Smooth muscle cell (in vitro differentiated cells): ENCODE results near the gene SPATA21. TPM values are rescaled to one million over a fixed set of nuclear protein-coding genes. Genes with fewer than 3 reads are reported as not detected.

Experiments
- DNase-seq: peaks from one replicate; lab custom pipeline; 2025; ENCODE audit not compliant: unreplicated experiment; lab: John Stamatoyannopoulos, UW
- H2AFZ ChIP-seq: fragments of 200-600 bp; sonication (generic); 2 replicates; pipeline ENCODE4 v1.6.0; 2016; ENCODE audit warnings: antibody characterized with exemption, low read depth, mild to moderate bottlenecking
- H3F3A ChIP-seq: fragments of 200-600 bp; sonication (generic); 2 replicates; pipeline ENCODE4 v1.6.0; 2017; ENCODE audit warnings: antibody characterized with exemption, low read depth
- H3K27ac ChIP-seq: fragments of 200-600 bp; sonication (generic); 2 replicates; pipeline ENCODE4 v1.5.1; 2016; ENCODE audit warnings: low read depth, mild to moderate bottlenecking
- H3K27me3 ChIP-seq: fragments of 200-600 bp; sonication (generic); 2 replicates; pipeline ENCODE4 v1.6.1; 2016; ENCODE audit warnings: low read depth, mild to moderate bottlenecking
- H3K36me3 ChIP-seq: fragments of 200-600 bp; sonication (generic); 2 replicates; pipeline ENCODE4 v1.5.1; 2016; ENCODE audit warnings: low read depth
- H3K4me1 ChIP-seq: fragments of 200-600 bp; sonication (generic); 2 replicates; pipeline ENCODE4 v1.5.1; 2016; ENCODE audit warnings: low read depth
- H3K4me2 ChIP-seq: fragments of 200-600 bp; sonication (generic); 2 replicates; pipeline ENCODE4 v1.6.0; 2016; ENCODE audit warnings: mild to moderate bottlenecking
- H3K4me3 ChIP-seq: fragments of 200-600 bp; sonication (generic); 2 replicates; pipeline ENCODE4 v1.5.1; 2016; ENCODE audit warnings: mild to moderate bottlenecking
- H3K79me2 ChIP-seq: fragments of 200-600 bp; sonication (generic); 2 replicates; pipeline ENCODE4 v1.6.0; 2016; ENCODE audit warnings: low read depth, mild to moderate bottlenecking
- H3K9ac ChIP-seq: fragments of 200-600 bp; sonication (generic); 2 replicates; pipeline ENCODE4 v1.6.0; 2016; ENCODE audit warnings: low read depth
- H3K9me3 ChIP-seq: fragments of 200-600 bp; sonication (generic); replicated peaks from 2 replicates; pipeline ENCODE4 v1.5.1; 2016; ENCODE audit warnings: low read depth
- H4K20me1 ChIP-seq: fragments of 200-600 bp; sonication (generic); 2 replicates; pipeline ENCODE4 v1.6.0; 2016; ENCODE audit warnings: low read depth
- WGBS: methylation state at CpG from one replicate; pipeline ENCODE4 v1.1.7; 2016; ENCODE audit warnings: low lambda C conversion rate; 5-methylcytosine and 5-hydroxymethylcytosine counted together
- polyA plus RNA-seq: library from polyadenylated mRNA; unstranded; fragments of >200 nt; fragmentation: Nextera tagmentation; extraction: Ambion mirVana; gene quantifications from 2 replicates; pipeline ENCODE4 v1.2.1, GENCODE V29; 2016
- total RNA-seq: library from RNA; depleted of rRNA; stranded (reverse); fragments of >200 nt; gene quantifications from 2 replicates; pipeline ENCODE4 v1.2.3, GENCODE V29; 2014
- TF ChIP-seq, protein P1 (sequence below): fragments of 200-600 bp; sonication (generic); IDR thresholded peaks from 2 replicates; pipeline ENCODE4 v1.5.1; 2017; ENCODE audit warnings: borderline replicate concordance, mild to moderate bottlenecking, antibody characterized with exemption; ENCODE audit not compliant: insufficient read depth, poor library complexity, severe bottlenecking

The SPATA21 gene
- total and polyA plus RNA-seq, 2 experiments from 2014 or later, result not detected

DNA sequence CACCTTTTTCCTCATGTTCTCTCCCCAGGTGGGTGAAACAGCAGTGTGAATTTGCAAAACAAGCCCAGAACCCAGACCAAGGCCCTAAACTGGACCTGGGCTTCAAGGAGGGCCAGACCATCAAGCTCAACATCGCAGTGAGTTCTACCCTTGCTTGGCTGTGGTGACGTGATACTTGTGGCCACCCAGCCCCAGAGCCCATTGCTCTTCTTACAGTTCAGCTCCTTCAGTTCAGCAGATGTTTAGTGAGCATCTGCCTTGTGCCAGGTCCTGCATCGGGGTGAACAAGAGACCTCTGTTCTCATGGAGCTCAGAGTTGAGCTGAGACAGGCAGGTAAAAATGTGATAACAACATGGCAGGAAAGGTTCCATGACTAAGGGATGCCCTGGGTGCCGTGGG lies 11.8 kb upstream of the SPATA21 start:
- WGBS, result 98% methylated on average over 4 of the region's 4 CpGs
- H3F3A ChIP-seq, result no peaks in the 10 kb centered on the region
- no peaks in the 10 kb centered on the region for H3K36me3 ChIP-seq
- H3K4me1 ChIP-seq, result no peaks in the 10 kb centered on the region
- no peak overlapping the region for H3K4me3 ChIP-seq
- H2AFZ ChIP-seq, result no peak overlapping the region
- peaks cover 40% of the 10 kb centered on the region for H4K20me1 ChIP-seq
- no peak overlapping the region for H3K27ac ChIP-seq
- H3K9ac ChIP-seq, result no peak overlapping the region
- no peak overlapping the region for H3K4me2 ChIP-seq
- H3K9me3 ChIP-seq, result no peaks in the 10 kb centered on the region
- H3K27me3 ChIP-seq, result no peaks in the 10 kb centered on the region
- H3K79me2 ChIP-seq, result peaks cover 4% of the 10 kb centered on the region
- TF ChIP-seq, protein P1, sequence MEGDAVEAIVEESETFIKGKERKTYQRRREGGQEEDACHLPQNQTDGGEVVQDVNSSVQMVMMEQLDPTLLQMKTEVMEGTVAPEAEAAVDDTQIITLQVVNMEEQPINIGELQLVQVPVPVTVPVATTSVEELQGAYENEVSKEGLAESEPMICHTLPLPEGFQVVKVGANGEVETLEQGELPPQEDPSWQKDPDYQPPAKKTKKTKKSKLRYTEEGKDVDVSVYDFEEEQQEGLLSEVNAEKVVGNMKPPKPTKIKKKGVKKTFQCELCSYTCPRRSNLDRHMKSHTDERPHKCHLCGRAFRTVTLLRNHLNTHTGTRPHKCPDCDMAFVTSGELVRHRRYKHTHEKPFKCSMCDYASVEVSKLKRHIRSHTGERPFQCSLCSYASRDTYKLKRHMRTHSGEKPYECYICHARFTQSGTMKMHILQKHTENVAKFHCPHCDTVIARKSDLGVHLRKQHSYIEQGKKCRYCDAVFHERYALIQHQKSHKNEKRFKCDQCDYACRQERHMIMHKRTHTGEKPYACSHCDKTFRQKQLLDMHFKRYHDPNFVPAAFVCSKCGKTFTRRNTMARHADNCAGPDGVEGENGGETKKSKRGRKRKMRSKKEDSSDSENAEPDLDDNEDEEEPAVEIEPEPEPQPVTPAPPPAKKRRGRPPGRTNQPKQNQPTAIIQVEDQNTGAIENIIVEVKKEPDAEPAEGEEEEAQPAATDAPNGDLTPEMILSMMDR, result no peak
- DNase-seq, result no peak

DNA sequence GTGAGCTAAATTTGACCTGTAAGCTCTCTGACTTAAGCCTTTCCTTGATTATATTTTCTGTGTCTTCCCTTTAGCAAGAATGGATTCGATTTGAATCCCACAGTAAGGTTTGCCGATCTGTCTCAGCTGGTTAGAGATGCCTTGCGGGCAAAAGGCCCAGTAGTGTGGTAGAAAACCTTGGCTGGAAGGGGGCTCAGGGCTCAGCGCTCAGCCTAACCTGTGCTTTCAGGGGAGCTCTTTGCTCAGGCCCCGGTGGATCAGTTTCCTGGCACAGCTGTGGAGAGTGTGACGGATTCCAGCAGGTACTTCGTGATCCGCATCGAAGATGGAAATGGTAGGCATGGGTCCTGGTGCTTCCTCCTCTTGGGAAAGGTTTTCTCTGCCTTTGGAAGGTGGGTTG lies 10.4 kb upstream of the SPATA21 start:
- Histone ChIP-seq H3K9ac (no peak overlapping the region), H3K27me3 (no peaks in the 10 kb centered on the region), H3K36me3 (peaks cover 3% of the 10 kb centered on the region), H3K4me2 (no peak overlapping the region), H2AFZ (no peak overlapping the region), H3K27ac (no peak overlapping the region), H4K20me1 (peaks cover 42% of the 10 kb centered on the region), H3K9me3 (no peaks in the 10 kb centered on the region), H3F3A (no peaks in the 10 kb centered on the region), H3K4me1 (no peaks in the 10 kb centered on the region), H3K4me3 (no peak overlapping the region), H3K79me2 (peaks cover 16% of the 10 kb centered on the region)
- DNase-seq, result no peak
- WGBS, result 98% methylated on average over 9 of the region's 9 CpGs
- TF ChIP-seq, protein P1, result no peak

DNA sequence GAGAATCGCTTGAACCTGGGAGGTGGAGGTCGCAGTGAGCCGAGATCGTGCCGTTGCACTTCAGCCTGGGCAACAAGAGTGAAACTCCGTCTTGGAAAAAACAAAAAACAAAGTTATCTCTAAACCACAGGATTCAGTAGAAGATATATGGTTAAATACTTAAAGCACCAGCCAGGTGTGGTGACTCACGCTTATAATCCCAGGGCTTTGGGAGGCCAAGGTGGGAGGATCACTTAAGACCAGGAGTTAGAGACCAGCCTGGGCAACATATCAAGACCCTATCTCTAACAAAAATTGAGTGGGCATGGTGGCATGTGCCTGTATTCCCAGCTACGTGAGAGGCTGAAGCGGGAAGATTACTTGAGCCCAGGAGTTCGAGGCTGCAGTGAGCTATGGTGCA lies 8.9 kb upstream of the SPATA21 start:
- whole genome bisulfite sequencing, result 91% methylated on average over 10 of the region's 10 CpGs
- Histone ChIP-seq H3K9ac (no peak overlapping the region), H3K4me2 (no peak overlapping the region), H3K4me3 (no peak overlapping the region), H3F3A (no peaks in the 10 kb centered on the region), H3K79me2 (peaks cover 31% of the 10 kb centered on the region), H3K36me3 (peaks cover 3% of the 10 kb centered on the region), H4K20me1 (peaks cover 39% of the 10 kb centered on the region), H2AFZ (no peak overlapping the region), H3K9me3 (no peaks in the 10 kb centered on the region), H3K4me1 (peaks cover 4% of the 10 kb centered on the region), H3K27ac (no peak overlapping the region), H3K27me3 (no peaks in the 10 kb centered on the region)
- DNase-seq, result no peak
- TF ChIP-seq, protein P1, result no peak

DNA sequence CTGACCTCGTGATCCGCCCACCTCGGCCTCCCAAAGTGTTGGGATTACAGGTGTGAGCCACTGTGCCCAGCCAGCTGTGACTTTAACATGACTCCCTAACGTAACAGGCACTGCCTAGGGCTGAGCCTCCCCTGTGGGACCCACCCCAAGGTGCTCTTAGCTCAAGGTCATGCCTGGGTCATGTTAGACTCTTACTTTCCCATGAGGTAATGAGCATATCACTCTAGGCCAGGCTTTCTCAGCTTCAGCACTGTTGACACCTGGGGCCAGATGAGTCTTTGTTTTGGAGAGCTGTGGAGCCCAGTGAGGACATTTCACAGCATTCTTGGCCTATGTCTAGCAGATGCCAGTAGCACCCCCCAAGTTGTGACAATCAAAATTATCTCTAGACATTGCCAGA lies 7.8 kb upstream of the SPATA21 start:
- peaks cover 37% of the 10 kb centered on the region for H3K79me2 ChIP-seq

More for the DNA sequence above, 7.8 kb upstream of the SPATA21 start:
- Histone ChIP-seq H3F3A (no peaks in the 10 kb centered on the region), H3K9ac (no peak overlapping the region), H3K4me1 (peaks cover 4% of the 10 kb centered on the region), H3K4me2 (no peak overlapping the region), H3K9me3 (no peaks in the 10 kb centered on the region), H2AFZ (no peak overlapping the region), H3K36me3 (peaks cover 3% of the 10 kb centered on the region), H3K27me3 (no peaks in the 10 kb centered on the region), H4K20me1 (peaks cover 28% of the 10 kb centered on the region), H3K27ac (no peak overlapping the region), H3K4me3 (no peak overlapping the region)
- no peak for DNase-seq
- WGBS, result 94% methylated on average over 4 of the region's 4 CpGs
- TF ChIP-seq, protein P1, result no peak
